HPDE6-E6E7 (cell line): Measurements from ENCODE around the gene CDH23.

Experiments used
- DNase-seq: peaks from one replicate; pipeline ENCODE4 v3.0.0; 2011; ENCODE audit warnings: missing footprints; ENCODE audit errors: extremely low spot score

CDH23 gene

GRCh38 chr10:71687480-71687879 lies 290.8 kb downstream of the CDH23 start:
- DNase-seq: no peak

- DNase-seq: no peak
These were observed 291.5 kb downstream of the CDH23 start for GRCh38 chr10:71688256-71688655.

- DNase-seq: no peak
These were observed 293.5 kb downstream of the CDH23 start for GRCh38 chr10:71690094-71690720.

- DNase-seq: no peak
These were observed 294.7 kb downstream of the CDH23 start for GRCh38 chr10:71691405-71691804.

GRCh38 chr10:71692598-71693306 lies 296.0 kb downstream of the CDH23 start:
- no peak for DNase-seq

- no peak for DNase-seq
These were observed 296.7 kb downstream of the CDH23 start for GRCh38 chr10:71693377-71693776.

GRCh38 chr10:71694039-71694501 lies 297.4 kb downstream of the CDH23 start:
- DNase-seq: no peak

- DNase-seq: no peak
These were observed 297.8 kb downstream of the CDH23 start for GRCh38 chr10:71694567-71694968.

GRCh38 chr10:71695502-71696476 lies 299.1 kb downstream of the CDH23 start:
- DNase-seq: no peak

GRCh38 chr10:71696628-71697326 lies 300.1 kb downstream of the CDH23 start:
- peak; percentile 57 for DNase-seq

GRCh38 chr10:71697938-71698709 lies 301.4 kb downstream of the CDH23 start:
- no peak for DNase-seq

GRCh38 chr10:71698737-71699136 lies 302.0 kb downstream of the CDH23 start:
- DNase-seq: no peak

- DNase-seq: no peak
These were observed 304.1 kb downstream of the CDH23 start for GRCh38 chr10:71700731-71701368.

GRCh38 chr10:71701496-71702132 lies 304.9 kb downstream of the CDH23 start:
- no peak for DNase-seq

- DNase-seq: no peak
These were observed 306.9 kb downstream of the CDH23 start for GRCh38 chr10:71703577-71703976.

GRCh38 chr10:71704816-71705215 lies 308.1 kb downstream of the CDH23 start:
- DNase-seq: no peak

- DNase-seq: no peak
These were observed 308.9 kb downstream of the CDH23 start for GRCh38 chr10:71705582-71705981.

GRCh38 chr10:71706216-71707121 lies 309.7 kb downstream of the CDH23 start:
- no peak for DNase-seq
